Mesendoderm (in vitro differentiated cells): ENCODE measurements around the gene CLUH.

Experiments used
- DNase-seq: peaks from one replicate; pipeline ENCODE4 v3.0.0; 2013
- H2AK5ac ChIP-seq: 2 replicates; pipeline ENCODE4 v1.6.1; 2013; ENCODE audit warnings: low read length, inconsistent platforms
- H2BK120ac ChIP-seq: 2 replicates; pipeline ENCODE4 v1.6.1; 2013; ENCODE audit warnings: low read depth, mild to moderate bottlenecking, low read length, moderate library complexity, mixed read lengths
- H2BK15ac ChIP-seq: replicated peaks from 2 replicates; pipeline ENCODE4 v1.6.1; 2013; ENCODE audit warnings: low read depth, mild to moderate bottlenecking, moderate library complexity
- H2BK5ac ChIP-seq: 2 replicates; pipeline ENCODE4 v1.6.1; 2013; ENCODE audit warnings: low read length, inconsistent platforms
- H3K18ac ChIP-seq: 2 replicates; pipeline ENCODE4 v1.6.1; 2013; ENCODE audit warnings: mild to moderate bottlenecking, low read length, mixed read lengths
- H3K23ac ChIP-seq: one replicate; pipeline ENCODE4 v1.6.1; 2013; ENCODE audit warnings: low read length
- H3K27ac ChIP-seq: 2 replicates; pipeline ENCODE4 v1.5.1; 2013; ENCODE audit warnings: low read depth, mild to moderate bottlenecking, inconsistent platforms, low read length, moderate library complexity
- H3K27me3 ChIP-seq: 2 replicates; pipeline ENCODE4 v1.6.1; 2013; ENCODE audit warnings: low read length, control low read depth, mild to moderate bottlenecking, inconsistent platforms; ENCODE audit not compliant: insufficient read depth, poor library complexity
- H3K36me3 ChIP-seq: 2 replicates; pipeline ENCODE4 v1.6.1; 2013; ENCODE audit warnings: low read length, inconsistent platforms; ENCODE audit not compliant: control insufficient read depth, insufficient read depth
- H3K4ac ChIP-seq: one replicate; pipeline ENCODE4 v1.6.1; 2013; ENCODE audit warnings: low read depth, mild to moderate bottlenecking, low read length, moderate library complexity
- H3K4me1 ChIP-seq: 2 replicates; pipeline ENCODE4 v1.6.1; 2013; ENCODE audit warnings: low read depth, low read length, inconsistent platforms; ENCODE audit not compliant: control insufficient read depth
- H3K4me2 ChIP-seq: 2 replicates; pipeline ENCODE4 v1.6.1; 2013; ENCODE audit warnings: low read length
- H3K4me3 ChIP-seq: 2 replicates; pipeline ENCODE4 v1.5.1; 2013; ENCODE audit warnings: mild to moderate bottlenecking, low read length
- H3K56ac ChIP-seq: one replicate; pipeline ENCODE4 v1.6.1; 2013; ENCODE audit warnings: low read length
- H3K79me1 ChIP-seq: 2 replicates; pipeline ENCODE4 v1.6.1; 2013; ENCODE audit warnings: low read length, inconsistent platforms
- H3K79me2 ChIP-seq: 2 replicates; pipeline ENCODE4 v1.6.1; 2013; ENCODE audit warnings: mild to moderate bottlenecking, low read length; ENCODE audit not compliant: control insufficient read depth, insufficient read depth
- H3K9ac ChIP-seq: 2 replicates; pipeline ENCODE4 v1.6.1; 2013; ENCODE audit warnings: low read length, inconsistent platforms
- H4K5ac ChIP-seq: one replicate; pipeline ENCODE4 v1.6.1; 2013; ENCODE audit warnings: low read length
- H4K8ac ChIP-seq: one replicate; pipeline ENCODE4 v1.6.1; 2013; ENCODE audit warnings: low read depth, mild to moderate bottlenecking, control low read depth, low read length, moderate library complexity
- WGBS: extraction: QIAGEN DNeasy Blood & Tissue Kit; methylation state at CpG from one replicate; pipeline ENCODE4 v1.1.7; 2013; ENCODE audit warnings: low lambda C conversion rate, missing lambda C conversion rate; ENCODE audit not compliant: insufficient coverage; ENCODE audit errors: extremely low coverage; 5-methylcytosine and 5-hydroxymethylcytosine counted together

Gene CLUH

GRCh38 chr17:2750721-2751120, 39.2 kb upstream of the CLUH start:
- no peak overlapping the region for H2AK5ac ChIP-seq

DNA sequence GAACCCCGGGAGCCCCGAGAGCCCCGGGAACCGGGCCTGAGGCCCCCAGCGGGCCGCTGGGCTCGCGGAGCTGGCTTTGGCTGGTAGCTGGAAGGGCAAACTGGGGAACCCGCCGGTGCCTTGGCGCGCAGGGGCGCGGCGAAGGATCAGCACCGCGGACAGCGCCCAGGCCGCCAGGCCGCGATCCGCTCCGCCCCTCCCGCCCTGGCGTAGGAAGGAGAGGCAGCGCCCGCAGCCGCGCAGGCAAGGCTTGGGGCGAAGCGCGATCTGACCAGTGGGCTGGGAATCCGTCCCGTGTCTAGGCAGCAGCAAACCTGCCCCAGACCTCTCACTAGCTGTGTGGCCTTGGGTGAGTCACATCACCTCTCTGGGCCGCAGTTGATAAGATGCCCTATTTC, 38.2 kb upstream of the CLUH start:
- Histone ChIP-seq H3K79me2 (no peaks in the 10 kb centered on the region), H3K4me2 (no peak overlapping the region), H3K9ac (no peak overlapping the region), H3K36me3 (no peaks in the 10 kb centered on the region), H3K4me1 (no peaks in the 10 kb centered on the region), H3K18ac (no peak overlapping the region), H3K27me3 (peaks cover 2% of the 10 kb centered on the region), H3K27ac (no peak overlapping the region), H4K5ac (no peak overlapping the region), H2BK120ac (no peak overlapping the region), H2BK15ac (no peak overlapping the region), H3K4ac (no peak overlapping the region), H4K8ac (no peak overlapping the region), H2AK5ac (no peak overlapping the region), H3K56ac (no peak overlapping the region), H3K4me3 (no peak overlapping the region), H3K23ac (no peak overlapping the region), H3K79me1 (no peaks in the 10 kb centered on the region), H2BK5ac (no peak overlapping the region)
- DNase-seq = peak; percentile 85
- WGBS = no CpG with 5 or more reads among the region's 35 CpGs

More at GRCh38 chr17:2750721-2751120, 39.2 kb upstream of the CLUH start:
- H3K4me1 ChIP-seq = no peaks in the 10 kb centered on the region
- no peak for DNase-seq
- no peaks in the 10 kb centered on the region for H3K79me1 ChIP-seq
- H3K23ac ChIP-seq = no peak overlapping the region
- H3K4me3 ChIP-seq = no peak overlapping the region
- no peaks in the 10 kb centered on the region for H3K36me3 ChIP-seq
- no peak overlapping the region for H2BK120ac ChIP-seq
- no peak overlapping the region for H3K56ac ChIP-seq
- no peak overlapping the region for H4K8ac ChIP-seq
- peaks cover 2% of the 10 kb centered on the region for H3K27me3 ChIP-seq
- no CpG with 5 or more reads among the region's 2 CpGs for WGBS
- H3K4me2 ChIP-seq = no peak overlapping the region
- no peak overlapping the region for H3K4ac ChIP-seq
- H3K18ac ChIP-seq = no peak overlapping the region
- no peak overlapping the region for H2BK5ac ChIP-seq
- H3K79me2 ChIP-seq = no peaks in the 10 kb centered on the region
- no peak overlapping the region for H2BK15ac ChIP-seq
- no peak overlapping the region for H3K27ac ChIP-seq
- no peak overlapping the region for H3K9ac ChIP-seq
- no peak overlapping the region for H4K5ac ChIP-seq

DNA sequence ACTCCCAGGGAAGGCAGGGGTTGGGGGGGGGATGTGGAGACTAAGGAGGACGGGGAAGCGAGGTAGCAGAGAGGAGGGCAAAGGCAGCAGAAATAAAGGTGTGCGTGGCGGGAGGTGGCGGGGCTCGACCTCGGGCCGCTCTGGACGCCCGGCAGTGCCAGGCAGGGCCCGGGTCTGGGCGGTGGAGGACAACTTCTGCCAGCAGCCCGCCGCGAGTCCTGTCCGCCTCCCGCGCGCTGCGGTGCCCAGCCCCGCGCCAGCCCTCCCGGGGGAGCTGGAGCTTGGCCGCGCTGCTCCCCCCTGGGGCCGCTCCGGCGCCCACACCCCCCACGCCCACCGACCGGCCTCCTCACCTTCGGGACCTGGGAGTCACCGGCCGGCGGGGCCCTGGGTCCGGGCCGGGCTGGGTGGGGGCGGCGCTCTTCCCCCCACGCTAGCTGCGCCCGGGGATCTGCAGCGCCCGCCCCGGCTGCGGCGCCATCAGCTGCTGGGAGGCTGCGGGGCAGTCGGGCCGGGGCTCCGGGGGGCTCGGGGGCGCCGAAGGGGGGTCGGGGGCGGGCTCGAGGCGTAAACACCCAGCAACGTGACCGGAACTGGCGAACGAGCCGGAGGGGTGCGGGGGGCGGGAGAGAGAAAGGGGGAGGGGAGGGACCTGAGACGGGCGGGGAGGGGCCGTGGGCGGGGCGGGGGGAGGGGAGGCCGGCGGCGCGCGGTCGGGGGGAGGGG, 37.7 kb upstream of the CLUH start, which contains the start of gene CCDC92B:
CCDC92B (minus strand) TSS at position 595 of the 726 bp plus-strand sequence. CDS start 14,507 bp downstream, outside the sequence.
- Histone ChIP-seq H3K56ac (peak within 1 kb of the TSS; percentile 56), H3K18ac (no peak within 1 kb of the TSS), H3K4me3 (no peak within 1 kb of the TSS), H3K79me2 (no peaks in the 10 kb centered on the region), H3K4ac (no peak within 1 kb of the TSS), H2AK5ac (no peak within 1 kb of the TSS), H3K4me2 (peak within 1 kb of the TSS; percentile 31), H2BK5ac (no peak within 1 kb of the TSS), H3K27me3 (peaks cover 2% of the 10 kb centered on the region), H3K36me3 (no peaks in the 10 kb centered on the region), H3K27ac (no peak within 1 kb of the TSS), H3K4me1 (no peaks in the 10 kb centered on the region), H3K23ac (no peak within 1 kb of the TSS), H4K8ac (no peak within 1 kb of the TSS), H3K79me1 (no peaks in the 10 kb centered on the region), H2BK15ac (no peak within 1 kb of the TSS), H4K5ac (no peak within 1 kb of the TSS), H2BK120ac (no peak within 1 kb of the TSS), H3K9ac (peak within 1 kb of the TSS; percentile 19)
- WGBS = no CpG with 5 or more reads among the region's 76 CpGs
- no peak for DNase-seq

GRCh38 chr17:2745317-2746037, 33.9 kb upstream of the CLUH start:
- no peak for DNase-seq
- H3K18ac ChIP-seq = no peak overlapping the region
- no peak overlapping the region for H2BK120ac ChIP-seq
- no peaks in the 10 kb centered on the region for H3K27me3 ChIP-seq
- no peak overlapping the region for H3K4me3 ChIP-seq
- no peak overlapping the region for H3K9ac ChIP-seq
- H2AK5ac ChIP-seq = no peak overlapping the region
- H3K79me2 ChIP-seq = no peaks in the 10 kb centered on the region
- no peak overlapping the region for H4K5ac ChIP-seq
- no peak overlapping the region for H3K27ac ChIP-seq
- H3K23ac ChIP-seq = no peak overlapping the region
- H3K36me3 ChIP-seq = no peaks in the 10 kb centered on the region
- no peak overlapping the region for H2BK5ac ChIP-seq
- H3K4me1 ChIP-seq = no peaks in the 10 kb centered on the region
- WGBS = no CpG with 5 or more reads among the region's 11 CpGs
- no peak overlapping the region for H3K4ac ChIP-seq
- no peak overlapping the region for H3K56ac ChIP-seq
- no peak overlapping the region for H3K4me2 ChIP-seq
- no peak overlapping the region for H2BK15ac ChIP-seq
- no peak overlapping the region for H4K8ac ChIP-seq
- no peaks in the 10 kb centered on the region for H3K79me1 ChIP-seq

GRCh38 chr17:2737693-2738092, 26.1 kb upstream of the CLUH start:
- Histone ChIP-seq H3K79me1 (no peaks in the 10 kb centered on the region), H4K5ac (no peak overlapping the region), H3K4me3 (no peak overlapping the region), H3K27me3 (no peaks in the 10 kb centered on the region), H3K23ac (no peak overlapping the region), H2BK120ac (no peak overlapping the region), H3K18ac (no peak overlapping the region), H3K79me2 (no peaks in the 10 kb centered on the region), H3K36me3 (no peaks in the 10 kb centered on the region), H2BK5ac (no peak overlapping the region), H2BK15ac (no peak overlapping the region), H3K4me2 (no peak overlapping the region), H4K8ac (no peak overlapping the region), H3K9ac (no peak overlapping the region), H3K27ac (no peak overlapping the region), H3K4ac (no peak overlapping the region), H3K4me1 (no peaks in the 10 kb centered on the region), H2AK5ac (no peak overlapping the region), H3K56ac (no peak overlapping the region)
- no CpG with 5 or more reads among the region's 15 CpGs for WGBS
- no peak for DNase-seq
